ENCODE data around the gene GIMAP2.

The GIMAP2 gene

DNA sequence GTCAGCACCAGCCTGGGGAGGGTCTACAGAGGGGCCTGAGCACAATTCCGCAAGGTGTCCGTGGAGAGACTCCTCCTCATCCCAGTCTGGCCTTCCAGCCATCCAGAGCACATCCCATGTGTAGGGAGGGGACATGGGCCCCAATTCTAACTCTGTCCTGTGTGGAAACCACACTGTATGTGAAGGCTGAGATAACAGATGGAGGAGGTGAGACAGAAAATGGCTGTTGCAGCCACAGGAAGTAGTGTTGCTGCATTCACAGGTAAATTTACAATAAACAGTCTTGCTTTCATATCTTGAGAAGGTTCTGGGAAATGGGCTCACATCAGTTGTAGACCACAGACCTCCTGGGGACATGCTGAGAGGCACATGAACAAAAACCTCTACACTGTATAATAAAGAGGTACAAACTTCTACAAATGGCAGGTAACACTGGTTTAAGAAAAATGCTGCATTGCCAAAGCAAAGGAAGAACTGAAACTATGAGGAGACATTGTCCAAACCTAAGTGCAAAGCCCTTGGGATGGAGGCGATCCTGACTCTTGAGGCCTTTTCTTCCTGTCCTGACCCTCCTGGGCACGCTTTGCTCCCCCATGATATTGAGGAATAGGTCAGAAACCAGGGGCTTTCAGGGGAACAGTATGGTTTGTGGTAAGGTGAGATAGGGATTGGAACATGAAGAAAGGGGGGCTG, 21.6 kb upstream of the GIMAP2 start:
- Histone ChIP-seq H3K4me3 (ENCODE audit: low read depth in 1 of 2, low read length in 1 of 2) (no peak overlapping the region), H3K27me3 (no peaks in the 10 kb centered on the region), H3K27ac (no peak overlapping the region), H3K36me3 (no peaks in the 10 kb centered on the region), H3K4me1 (ENCODE audit: control insufficient read depth in 1 of 2, insufficient read depth in 1 of 2, low read depth in 1 of 2, low read length in 1 of 2) (peaks cover 5 to 6% of the 10 kb centered on the region in 2 experiments), H3K9me3 (no peaks in the 10 kb centered on the region)
- TF ChIP-seq, protein P1, sequence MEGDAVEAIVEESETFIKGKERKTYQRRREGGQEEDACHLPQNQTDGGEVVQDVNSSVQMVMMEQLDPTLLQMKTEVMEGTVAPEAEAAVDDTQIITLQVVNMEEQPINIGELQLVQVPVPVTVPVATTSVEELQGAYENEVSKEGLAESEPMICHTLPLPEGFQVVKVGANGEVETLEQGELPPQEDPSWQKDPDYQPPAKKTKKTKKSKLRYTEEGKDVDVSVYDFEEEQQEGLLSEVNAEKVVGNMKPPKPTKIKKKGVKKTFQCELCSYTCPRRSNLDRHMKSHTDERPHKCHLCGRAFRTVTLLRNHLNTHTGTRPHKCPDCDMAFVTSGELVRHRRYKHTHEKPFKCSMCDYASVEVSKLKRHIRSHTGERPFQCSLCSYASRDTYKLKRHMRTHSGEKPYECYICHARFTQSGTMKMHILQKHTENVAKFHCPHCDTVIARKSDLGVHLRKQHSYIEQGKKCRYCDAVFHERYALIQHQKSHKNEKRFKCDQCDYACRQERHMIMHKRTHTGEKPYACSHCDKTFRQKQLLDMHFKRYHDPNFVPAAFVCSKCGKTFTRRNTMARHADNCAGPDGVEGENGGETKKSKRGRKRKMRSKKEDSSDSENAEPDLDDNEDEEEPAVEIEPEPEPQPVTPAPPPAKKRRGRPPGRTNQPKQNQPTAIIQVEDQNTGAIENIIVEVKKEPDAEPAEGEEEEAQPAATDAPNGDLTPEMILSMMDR (IDR thresholded peaks at IDR 0.05) = no peak

- TF ChIP-seq, protein P1 (IDR thresholded peaks at IDR 0.05) = no peak
- Histone ChIP-seq H3K4me1 (ENCODE audit: control insufficient read depth in 1 of 2, insufficient read depth in 1 of 2, low read depth in 1 of 2, low read length in 1 of 2) (peaks cover 5 to 6% of the 10 kb centered on the region in 2 experiments), H3K27ac (no peak overlapping the region)
These were observed 20.3 kb upstream of the GIMAP2 start for GRCh38 chr7:150665089-150665748.

DNA sequence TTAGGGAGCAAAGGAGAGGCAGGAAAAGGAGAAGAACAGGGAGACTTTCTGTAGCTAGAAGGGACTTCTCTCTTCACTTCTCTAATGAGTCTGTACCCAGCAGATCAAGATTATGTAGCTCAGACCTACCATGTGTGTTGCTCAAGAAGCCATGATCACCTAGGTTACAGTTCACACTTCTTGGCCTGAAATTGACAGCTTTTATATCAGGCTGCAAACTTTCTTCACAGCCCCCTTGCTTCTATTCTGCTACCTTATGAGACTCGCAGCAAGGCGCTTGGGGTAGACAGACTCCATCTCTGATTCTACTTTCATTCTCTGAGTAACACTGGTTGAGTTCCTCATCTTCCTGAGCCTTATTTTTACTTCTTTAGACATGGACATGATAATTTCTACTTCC, 19.6 kb upstream of the GIMAP2 start:
- no peaks in the 10 kb centered on the region for H3K27me3 ChIP-seq
- no peak overlapping the region for H3K4me3 ChIP-seq (ENCODE audit: low read depth in 1 of 2, low read length in 1 of 2)
- no peak overlapping the region for H3K27ac ChIP-seq
- TF ChIP-seq, protein P1 (IDR thresholded peaks at IDR 0.05) = no peak
- H3K9me3 ChIP-seq = no peaks in the 10 kb centered on the region
- peaks cover 5 to 6% of the 10 kb centered on the region in 2 experiments for H3K4me1 ChIP-seq (ENCODE audit: control insufficient read depth in 1 of 2, insufficient read depth in 1 of 2, low read depth in 1 of 2, low read length in 1 of 2)
- H3K36me3 ChIP-seq = no peaks in the 10 kb centered on the region

More at GRCh38 chr7:150665089-150665748, 20.3 kb upstream of the GIMAP2 start:
- Histone ChIP-seq H3K36me3 (no peaks in the 10 kb centered on the region), H3K9me3 (no peaks in the 10 kb centered on the region), H3K4me3 (ENCODE audit: low read depth in 1 of 2, low read length in 1 of 2) (no peak overlapping the region), H3K27me3 (no peaks in the 10 kb centered on the region)

DNA sequence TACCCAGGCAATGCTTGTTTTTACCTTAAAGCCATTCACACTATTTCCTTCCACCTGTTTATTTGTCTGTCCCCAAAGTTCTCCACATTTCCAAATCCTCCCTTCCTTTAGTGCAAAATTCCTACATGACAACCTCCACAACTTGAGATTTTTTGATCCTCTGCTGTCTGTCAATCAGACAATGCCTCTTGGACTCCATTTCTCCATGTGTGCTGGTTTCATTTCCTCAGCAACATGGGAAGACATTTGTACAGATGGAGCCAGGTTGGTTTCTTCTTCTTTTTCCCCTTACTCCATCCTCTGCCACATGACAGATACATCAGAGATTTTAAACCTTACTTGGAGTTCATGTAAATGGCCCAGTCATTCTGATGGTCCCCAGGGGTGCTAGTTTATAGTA, 19.1 kb upstream of the GIMAP2 start:
- Histone ChIP-seq H3K4me3 (ENCODE audit: low read depth in 1 of 2, low read length in 1 of 2) (no peak overlapping the region), H3K9me3 (no peaks in the 10 kb centered on the region)
- TF ChIP-seq, protein P1 (IDR thresholded peaks at IDR 0.05) = no peak

DNA sequence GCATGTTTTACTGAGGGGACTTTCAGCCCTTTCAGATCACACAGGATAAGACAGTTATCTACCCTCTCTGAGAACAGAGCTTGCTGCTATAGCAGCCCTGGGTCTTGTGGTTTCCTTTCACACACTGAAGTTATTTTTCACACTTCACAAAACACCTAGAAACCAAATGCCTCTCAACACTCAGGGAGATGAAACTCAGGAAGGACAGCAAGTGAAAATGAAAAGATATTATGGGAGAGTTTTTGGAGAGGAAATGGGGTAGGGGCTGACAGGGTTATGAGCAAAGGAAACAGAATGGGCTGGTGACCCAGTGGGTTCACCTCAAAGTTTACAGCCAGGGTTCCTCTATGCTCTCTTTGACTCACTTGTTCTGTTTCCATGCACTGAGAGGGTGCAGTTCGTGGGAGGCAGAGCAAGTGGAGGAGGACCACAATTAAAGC, 17.0 kb upstream of the GIMAP2 start:
- Histone ChIP-seq H3K4me3 (ENCODE audit: low read depth in 1 of 2, low read length in 1 of 2) (no peak overlapping the region), H3K36me3 (no peaks in the 10 kb centered on the region), H3K27me3 (no peaks in the 10 kb centered on the region), H3K27ac (no peak overlapping the region), H3K9me3 (no peaks in the 10 kb centered on the region), H3K4me1 (ENCODE audit: control insufficient read depth in 1 of 2, insufficient read depth in 1 of 2, low read depth in 1 of 2, low read length in 1 of 2) (peaks cover 5% of the 10 kb centered on the region in 2 experiments)
- TF ChIP-seq, protein P1 (IDR thresholded peaks at IDR 0.05) = no peak

More for the DNA sequence above, 19.1 kb upstream of the GIMAP2 start:
- no peak overlapping the region for H3K27ac ChIP-seq
- no peaks in the 10 kb centered on the region for H3K27me3 ChIP-seq
- no peaks in the 10 kb centered on the region for H3K36me3 ChIP-seq
- H3K4me1 ChIP-seq (ENCODE audit: control insufficient read depth in 1 of 2, insufficient read depth in 1 of 2, low read depth in 1 of 2, low read length in 1 of 2) = peaks cover 5 to 6% of the 10 kb centered on the region in 2 experiments

All from neutrophil (primary cell).